PC-3 (cell line): ENCODE measurements around the gene POPDC2. TPM values are rescaled to one million over a fixed set of nuclear protein-coding genes. Genes with fewer than 3 reads are reported as not detected.
"Not testable (repeated sequence)": the region's sequence is repeated elsewhere in the genome, so short reads cannot be mapped to it uniquely, and the experiment has no call there.

ENCODE experiments used
- ATAC-seq: fragments of 200-7000 bp; cut with Tn5 transposase; 2 replicates; pipeline ENCODE4 v1.9.1; 2020; ENCODE audit warnings: mild to moderate bottlenecking, moderate library complexity
- BruUV-seq: library from RNA; stranded (reverse); fragments of 400-500 nt; replicated peaks from 2 replicates; lab custom pipeline; 2021; lab: Mats Ljungman, UMichigan
- CTCF ChIA-PET: fragments of 300-600 bp; sonication (Branson Sonifier 250); formaldehyde crosslinking; loops from one replicate; lab custom pipeline; 2022; ENCODE audit warnings: antibody characterized with exemption; lab: Charles Lee
- POLR2A ChIA-PET: fragments of 300-600 bp; sonication (Branson Sonifier 250); formaldehyde crosslinking; loops from one replicate; lab custom pipeline; 2022; ENCODE audit warnings: antibody characterized with exemption; ENCODE audit not compliant: unreplicated experiment; lab: Charles Lee
- DNase-seq: peaks from one replicate; pipeline ENCODE4 v3.0.0-alpha.2; 2015
- H2AFZ ChIP-seq: fragments of 300-600 bp; sonication (generic); 2 replicates; pipeline ENCODE4 v1.6.0; 2016; ENCODE audit warnings: antibody characterized with exemption, low read length
- H3F3A ChIP-seq: fragments of 300-600 bp; sonication (generic); one replicate; pipeline ENCODE4 v1.6.0; 2017; ENCODE audit warnings: antibody characterized with exemption, low read length, control low read depth, mild to moderate bottlenecking; ENCODE audit not compliant: unreplicated experiment
- H3K27ac ChIP-seq: fragments of 300-600 bp; sonication (generic); 2 replicates; pipeline ENCODE4 v1.5.1; 2016; ENCODE audit warnings: mild to moderate bottlenecking, low read length
- H3K27me3 ChIP-seq: fragments of 300-600 bp; sonication (generic); 2 replicates; pipeline ENCODE4 v1.6.1; 2016; ENCODE audit warnings: low read length, mixed read lengths
- H3K36me3 ChIP-seq: fragments of 300-600 bp; sonication (generic); 2 replicates; pipeline ENCODE4 v1.6.1; 2016; ENCODE audit warnings: low read depth, mixed run types, low read length, mixed read lengths
- H3K4me1 ChIP-seq: fragments of 300-600 bp; sonication (generic); 2 replicates; pipeline ENCODE4 v1.5.1; 2016; ENCODE audit warnings: low read length; ENCODE audit not compliant: insufficient read depth
- H3K4me2 ChIP-seq: fragments of 300-600 bp; sonication (generic); 2 replicates; pipeline ENCODE4 v1.6.0; 2016; ENCODE audit warnings: low read length
- H3K4me3 ChIP-seq: fragments of 300-600 bp; sonication (generic); 2 replicates; pipeline ENCODE4 v1.5.1; 2016; ENCODE audit warnings: mild to moderate bottlenecking, low read length, mixed read lengths
- H3K79me2 ChIP-seq: fragments of 300-600 bp; sonication (generic); 2 replicates; pipeline ENCODE4 v1.6.1; 2017; ENCODE audit warnings: low read length, mixed read lengths
- H3K9ac ChIP-seq: fragments of 300-600 bp; sonication (generic); 2 replicates; pipeline ENCODE4 v1.6.0; 2016; ENCODE audit warnings: mild to moderate bottlenecking, low read length
- H3K9me2 ChIP-seq: fragments of 300-600 bp; sonication (generic); replicated peaks from 2 replicates; pipeline ENCODE4 v1.6.1; 2016; ENCODE audit warnings: mixed run types, low read length, mixed read lengths
- H3K9me3 ChIP-seq: fragments of 300-600 bp; sonication (generic); 2 replicates; pipeline ENCODE4 v1.6.1; 2016; ENCODE audit warnings: low read length, mixed read lengths
- H4K20me1 ChIP-seq: fragments of 300-600 bp; sonication (generic); 2 replicates; pipeline ENCODE4 v1.6.1; 2016; ENCODE audit warnings: low read length, mixed read lengths
- CTCF ChIP-seq: fragments of 300-600 bp; sonication (generic); conservative IDR thresholded peaks from 2 replicates; pipeline ENCODE4 v1.5.1; 2017; ENCODE audit warnings: antibody characterized with exemption, low read depth, mild to moderate bottlenecking, low read length
- EZH2 ChIP-seq: fragments of 300-600 bp; sonication (generic); IDR thresholded peaks from one replicate; pipeline ENCODE4 v1.6.1; 2017; ENCODE audit warnings: antibody characterized with exemption, mild to moderate bottlenecking, low read length; ENCODE audit not compliant: unreplicated experiment
- EZH2phosphoT487 ChIP-seq: fragments of 300-600 bp; sonication (generic); IDR thresholded peaks from 2 replicates; pipeline ENCODE4 v1.6.1; 2018; ENCODE audit warnings: mild to moderate bottlenecking, antibody characterized with exemption, low read length, borderline replicate concordance
- intact Hi-C: fragments of 100-400 bp; cut with micrococcal nuclease; formaldehyde crosslinking; loops from 2 replicates; pipeline ENCODE4 v1.9.0; 2023
- total RNA-seq: library from RNA; depleted of rRNA; stranded (reverse); fragments of >200 nt; gene quantifications from 2 replicates; pipeline ENCODE4 v1.2.3, GENCODE V29; 2014

POPDC2 gene
- total RNA-seq, 1 experiment from 2014 or later = 0.62 TPM

- Histone ChIP-seq H3K9ac (no peak overlapping the region), H3K27me3 (no peaks in the 10 kb centered on the region), H2AFZ (no peak overlapping the region), H3K36me3 (no peaks in the 10 kb centered on the region), H3F3A (no peaks in the 10 kb centered on the region), H3K79me2 (no peaks in the 10 kb centered on the region), H3K9me2 (no peaks in the 10 kb centered on the region), H3K4me3 (no peak overlapping the region), H3K27ac (no peak overlapping the region), H4K20me1 (no peaks in the 10 kb centered on the region), H3K4me2 (no peak overlapping the region), H3K9me3 (no peaks in the 10 kb centered on the region), H3K4me1 (peaks cover 5% of the 10 kb centered on the region; the same call in 1 of the 2 replicates)
- BruUV-seq = no TSS peak
- TF ChIP-seq EZH2phosphoT487 = no peak
- TF ChIP-seq CTCF = no peak
- no peak for TF ChIP-seq EZH2
- DNase-seq = no peak
- CTCF ChIA-PET = no interaction called here
- intact Hi-C loops = no loop called here
- ATAC-seq = peak; percentile 25
- POLR2A ChIA-PET = interaction anchor here (0.5 kb wide), 1 partner anchor 70 kb away, joined by 3 read pairs; no protein-coding TSS in a partner anchor
Measured at GRCh38 chr3:119595639-119596334, 64.6 kb downstream of the POPDC2 start.

GRCh38 chr3:119594929-119595328, 65.5 kb downstream of the POPDC2 start:
- H3K4me1 ChIP-seq, DNase-seq, CTCF ChIA-PET, H3F3A ChIP-seq, H3K4me3 ChIP-seq, H3K79me2 ChIP-seq, H3K27me3 ChIP-seq, ATAC-seq, H3K9me2 ChIP-seq, BruUV-seq, H3K36me3 ChIP-seq, H2AFZ ChIP-seq, H4K20me1 ChIP-seq, H3K4me2 ChIP-seq, H3K27ac ChIP-seq, H3K9ac ChIP-seq, H3K9me3 ChIP-seq, intact Hi-C loops: not testable (repeated sequence)
- POLR2A ChIA-PET = interaction anchor here (0.5 kb wide), 1 partner anchor 69 kb away, joined by 3 read pairs; no protein-coding TSS in a partner anchor

- H3K4me3 ChIP-seq = no peak overlapping the region
- H3F3A ChIP-seq = no peaks in the 10 kb centered on the region
- H3K9me2 ChIP-seq = no peaks in the 10 kb centered on the region
- no peaks in the 10 kb centered on the region for H3K27me3 ChIP-seq
- H3K36me3 ChIP-seq = no peaks in the 10 kb centered on the region
- BruUV-seq = no TSS peak
- ChIA-PET POLR2A (no interaction called here), CTCF (no interaction called here)
- no peaks in the 10 kb centered on the region for H4K20me1 ChIP-seq
- no peak overlapping the region for H3K27ac ChIP-seq
- TF ChIP-seq CTCF (no peak), EZH2 (no peak), EZH2phosphoT487 (no peak)
- no peak overlapping the region for H3K9ac ChIP-seq
- no peaks in the 10 kb centered on the region for H3K79me2 ChIP-seq
- intact Hi-C loops = no loop called here
- peaks cover 5% of the 10 kb centered on the region; the same call in 1 of the 2 replicates for H3K4me1 ChIP-seq
- no peak for DNase-seq
- H2AFZ ChIP-seq = no peak overlapping the region
- no peaks in the 10 kb centered on the region for H3K9me3 ChIP-seq
- H3K4me2 ChIP-seq = no peak overlapping the region
- ATAC-seq = no peak
Measured at GRCh38 chr3:119594066-119594465, 66.3 kb downstream of the POPDC2 start.
